GM12864 (cell line): ENCODE measurements around the gene ELMOD3.

Experiments used
- DNase-seq: peaks from one replicate; pipeline ENCODE4 v3.0.0-alpha.2; 2011; ENCODE audit warnings: low read depth
- H3K4me3 ChIP-seq: 2 replicates; pipeline ENCODE4 v1.5.1; 2011; ENCODE audit warnings: mild to moderate bottlenecking, low read depth, low read length, control low read depth
- TF ChIP-seq, protein P1 (sequence below): IDR thresholded peaks from 2 replicates; pipeline ENCODE4 v1.5.1; 2011; ENCODE audit warnings: low read depth, mild to moderate bottlenecking, moderate library complexity, low read length, control low read depth, inconsistent platforms; ENCODE audit errors: missing control alignments

Gene ELMOD3

DNA sequence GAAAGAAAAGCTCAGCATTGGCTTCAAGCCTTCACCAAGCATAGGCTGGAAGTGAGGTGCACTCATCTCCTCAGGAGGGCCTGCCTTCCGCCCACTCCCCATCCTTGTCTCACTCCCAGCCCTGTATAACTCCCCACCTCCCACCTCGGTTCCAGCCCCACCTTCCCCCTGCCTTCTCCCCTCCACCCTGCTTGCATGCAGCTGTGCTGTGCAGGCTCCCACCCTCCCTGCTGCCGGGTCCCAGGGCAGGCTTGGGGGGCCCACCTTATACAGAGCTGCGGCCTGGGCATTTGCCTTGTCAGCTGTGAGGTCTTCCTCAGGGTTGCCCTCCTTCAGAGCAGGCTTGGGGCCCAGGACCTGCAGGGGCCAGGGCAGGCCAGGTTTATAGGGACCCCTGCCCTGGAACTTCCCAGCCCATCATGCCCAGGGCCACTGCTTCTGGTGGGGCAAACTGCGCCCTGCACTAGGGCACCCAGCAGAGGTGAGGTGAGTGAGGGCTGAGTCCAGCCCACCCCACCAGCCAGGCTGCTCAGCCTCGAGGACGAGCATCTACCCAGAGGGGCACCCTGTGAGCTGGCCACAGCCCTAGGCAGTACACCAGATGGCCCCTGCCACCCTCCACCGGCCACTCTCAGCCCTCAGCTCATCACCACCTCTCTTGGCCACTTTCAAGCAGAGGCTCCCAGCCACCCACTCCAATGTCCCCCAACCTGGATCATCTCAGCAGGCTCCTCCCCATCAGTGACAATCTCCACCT is 44.0 kb downstream of the ELMOD3 start:
- TF ChIP-seq, protein P1, sequence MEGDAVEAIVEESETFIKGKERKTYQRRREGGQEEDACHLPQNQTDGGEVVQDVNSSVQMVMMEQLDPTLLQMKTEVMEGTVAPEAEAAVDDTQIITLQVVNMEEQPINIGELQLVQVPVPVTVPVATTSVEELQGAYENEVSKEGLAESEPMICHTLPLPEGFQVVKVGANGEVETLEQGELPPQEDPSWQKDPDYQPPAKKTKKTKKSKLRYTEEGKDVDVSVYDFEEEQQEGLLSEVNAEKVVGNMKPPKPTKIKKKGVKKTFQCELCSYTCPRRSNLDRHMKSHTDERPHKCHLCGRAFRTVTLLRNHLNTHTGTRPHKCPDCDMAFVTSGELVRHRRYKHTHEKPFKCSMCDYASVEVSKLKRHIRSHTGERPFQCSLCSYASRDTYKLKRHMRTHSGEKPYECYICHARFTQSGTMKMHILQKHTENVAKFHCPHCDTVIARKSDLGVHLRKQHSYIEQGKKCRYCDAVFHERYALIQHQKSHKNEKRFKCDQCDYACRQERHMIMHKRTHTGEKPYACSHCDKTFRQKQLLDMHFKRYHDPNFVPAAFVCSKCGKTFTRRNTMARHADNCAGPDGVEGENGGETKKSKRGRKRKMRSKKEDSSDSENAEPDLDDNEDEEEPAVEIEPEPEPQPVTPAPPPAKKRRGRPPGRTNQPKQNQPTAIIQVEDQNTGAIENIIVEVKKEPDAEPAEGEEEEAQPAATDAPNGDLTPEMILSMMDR, result no peak
- no peak for DNase-seq
- H3K4me3 ChIP-seq, result no peak overlapping the region

DNA sequence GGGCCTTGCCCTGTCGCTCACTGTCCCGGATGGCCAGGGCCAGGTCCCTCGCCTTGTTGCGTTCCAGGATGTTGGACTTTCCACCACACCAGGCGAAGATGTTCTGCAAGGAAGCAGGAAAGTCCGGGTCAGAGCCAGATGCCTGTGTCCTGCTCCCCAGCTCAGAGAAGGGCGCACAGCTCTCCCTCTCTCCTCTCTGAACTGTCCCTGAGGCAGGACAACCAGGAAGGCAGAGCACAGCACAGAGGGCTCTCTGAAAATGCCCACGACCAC is 44.5 kb downstream of the ELMOD3 start:
- TF ChIP-seq, protein P1, result no peak
- no peak overlapping the region for H3K4me3 ChIP-seq
- DNase-seq, result no peak

DNA sequence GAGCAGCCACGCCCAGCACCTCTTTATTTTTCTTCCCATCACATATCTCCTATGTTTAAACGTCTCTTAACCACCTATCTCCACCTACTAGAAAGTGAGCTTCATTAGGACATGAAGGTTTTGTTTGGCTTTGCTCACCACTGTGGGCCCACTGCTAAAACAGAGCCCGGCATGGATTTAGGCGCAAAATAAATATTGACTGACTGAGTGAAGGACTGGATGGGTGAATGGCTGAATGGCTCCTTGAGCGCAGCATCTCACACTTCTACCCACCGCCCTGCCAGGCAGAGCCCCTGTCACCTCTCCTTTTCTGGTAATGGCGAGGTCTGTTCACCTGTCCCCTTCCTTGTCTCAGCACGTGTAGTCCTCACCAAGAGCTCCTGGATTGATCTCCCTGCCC is 45.5 kb downstream of the ELMOD3 start:
- DNase-seq, result no peak
- H3K4me3 ChIP-seq, result no peak overlapping the region
- TF ChIP-seq, protein P1, result no peak

DNA sequence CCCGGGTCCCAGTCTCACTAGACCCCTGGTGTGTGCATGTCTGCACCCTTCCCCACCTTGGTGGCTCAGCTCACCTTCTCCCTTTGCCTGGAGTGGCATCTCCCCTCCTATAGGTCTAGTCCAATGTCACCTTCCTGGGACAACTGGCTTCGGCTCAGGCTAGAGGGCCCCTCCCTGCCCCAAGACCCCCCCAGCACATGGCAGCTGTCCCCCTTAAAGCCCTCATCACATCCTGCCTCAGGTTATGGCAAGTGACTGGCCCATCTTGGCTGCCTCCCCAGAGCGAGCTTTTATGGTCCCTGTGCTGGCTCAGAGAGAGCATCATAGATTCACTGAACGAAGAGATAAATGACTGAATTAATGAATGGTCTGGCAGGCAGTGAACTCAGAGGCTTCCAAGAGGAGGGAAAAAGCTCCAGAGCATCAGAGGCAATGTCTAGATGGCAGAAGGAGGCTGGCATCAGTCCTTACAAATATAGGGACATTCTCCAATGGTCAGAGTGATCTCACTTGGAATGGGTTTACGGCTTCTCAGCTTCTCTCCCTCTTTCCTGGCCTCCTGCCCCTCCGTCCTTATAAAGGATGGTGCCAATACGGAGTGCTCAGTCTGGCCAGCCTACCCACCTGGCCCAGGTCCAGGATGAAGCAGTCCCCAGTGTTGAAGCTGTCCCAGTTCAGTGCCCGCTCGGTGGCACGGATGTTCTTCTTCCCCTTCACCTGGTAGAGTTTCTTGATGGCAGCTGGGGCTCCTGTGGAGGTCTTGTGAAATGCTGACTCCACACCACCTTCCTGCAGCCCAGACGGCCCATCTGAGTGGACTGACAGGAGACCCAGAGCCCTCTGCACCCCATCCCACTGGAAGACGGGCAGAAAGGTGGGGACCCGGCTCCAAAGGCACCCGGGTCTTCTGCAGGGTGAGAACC is 46.2 kb downstream of the ELMOD3 start:
- TF ChIP-seq, protein P1, result no peak
- no peak overlapping the region for H3K4me3 ChIP-seq
- no peak for DNase-seq

DNA sequence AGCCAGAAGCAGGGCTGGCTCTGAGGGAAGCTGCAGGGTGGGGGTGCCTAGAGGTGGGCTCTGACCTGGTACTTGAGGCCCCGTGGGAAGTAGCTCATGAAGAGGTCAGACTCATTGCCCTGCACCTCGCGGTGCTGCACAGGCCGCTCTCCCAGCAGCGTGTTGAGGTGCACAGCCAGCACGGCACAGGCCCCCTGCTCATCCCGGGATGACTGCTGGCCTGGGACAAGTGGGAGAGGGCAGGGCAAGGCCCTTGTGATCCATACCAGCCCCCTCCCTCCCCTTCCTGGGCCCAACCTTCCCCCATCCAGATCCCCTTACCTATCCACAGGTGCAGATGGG is 46.9 kb downstream of the ELMOD3 start:
- no peak for DNase-seq
- TF ChIP-seq, protein P1, result no peak
- H3K4me3 ChIP-seq, result no peak overlapping the region

DNA sequence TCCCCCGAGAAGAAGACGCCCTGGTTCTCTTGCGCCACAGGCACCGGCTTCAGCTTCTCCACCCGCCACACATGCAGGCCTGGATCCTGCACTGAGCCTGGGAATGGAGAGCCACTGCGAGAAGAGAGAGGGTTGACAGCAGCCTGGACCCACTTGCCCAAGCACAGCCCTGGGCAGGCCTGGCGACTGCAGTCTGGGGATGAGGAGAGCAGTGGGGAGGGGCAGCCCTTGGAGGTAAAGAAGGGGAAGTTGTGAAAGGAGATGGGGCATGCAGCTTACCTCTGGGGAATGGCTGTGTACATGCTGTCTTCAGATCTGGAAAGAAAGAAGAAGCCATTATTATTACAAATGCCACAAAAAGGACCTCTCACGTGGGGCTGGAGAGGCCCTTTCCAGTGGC is 47.3 kb downstream of the ELMOD3 start:
- TF ChIP-seq, protein P1, result no peak
- H3K4me3 ChIP-seq, result no peak overlapping the region
- no peak for DNase-seq
